MM.1S (cell line): Measurements from ENCODE around the gene KAT2B.

Experiments
- DNase-seq: peaks from one replicate; pipeline ENCODE4 v3.0.0-alpha.2; 2015
- H2AFZ ChIP-seq: fragments of 300-600 bp; sonication (generic); 2 replicates; pipeline ENCODE4 v1.6.0; 2016; ENCODE audit warnings: antibody characterized with exemption, low read length
- H3F3A ChIP-seq: fragments of 300-600 bp; sonication (generic); 2 replicates; pipeline ENCODE4 v1.6.1; 2016; ENCODE audit warnings: mild to moderate bottlenecking, antibody characterized with exemption, low read length, moderate library complexity, mixed read lengths; ENCODE audit not compliant: insufficient read depth
- H3K27ac ChIP-seq: fragments of 300-600 bp; sonication (generic); 2 replicates; pipeline ENCODE4 v1.5.1; 2016; ENCODE audit warnings: mild to moderate bottlenecking, low read length
- H3K27me3 ChIP-seq: fragments of 300-600 bp; sonication (generic); replicated peaks from 2 replicates; pipeline ENCODE4 v1.6.0; 2016; ENCODE audit warnings: low read length; ENCODE audit not compliant: insufficient read depth
- H3K36me3 ChIP-seq: fragments of 300-600 bp; sonication (generic); replicated peaks from 2 replicates; pipeline ENCODE4 v1.6.1; 2016; ENCODE audit warnings: mild to moderate bottlenecking, low read length, mixed read lengths; ENCODE audit not compliant: insufficient read depth
- H3K4me1 ChIP-seq: fragments of 300-600 bp; sonication (generic); 2 replicates; pipeline ENCODE4 v1.6.1; 2016; ENCODE audit warnings: low read length, mixed read lengths
- H3K4me2 ChIP-seq: fragments of 300-600 bp; sonication (generic); 2 replicates; pipeline ENCODE4 v1.6.0; 2016; ENCODE audit warnings: low read depth, low read length
- H3K4me3 ChIP-seq: fragments of 300-600 bp; sonication (generic); 2 replicates; pipeline ENCODE4 v1.5.1; 2016; ENCODE audit warnings: low read length, mixed read lengths
- H3K79me2 ChIP-seq: fragments of 300-600 bp; sonication (generic); 2 replicates; pipeline ENCODE4 v1.6.1; 2016; ENCODE audit warnings: mixed run types, low read length, mixed read lengths
- H3K9ac ChIP-seq: fragments of 300-600 bp; sonication (generic); 2 replicates; pipeline ENCODE4 v1.6.1; 2016; ENCODE audit warnings: low read length, mixed read lengths
- H3K9me2 ChIP-seq: fragments of 300-600 bp; sonication (generic); replicated peaks from 2 replicates; pipeline ENCODE4 v1.6.1; 2016; ENCODE audit warnings: mild to moderate bottlenecking, low read length, mixed read lengths; ENCODE audit not compliant: insufficient read depth
- H3K9me3 ChIP-seq: fragments of 300-600 bp; sonication (generic); replicated peaks from 2 replicates; pipeline ENCODE4 v1.6.1; 2016; ENCODE audit warnings: mild to moderate bottlenecking, low read length, mixed read lengths; ENCODE audit not compliant: insufficient read depth
- H4K20me1 ChIP-seq: fragments of 300-600 bp; sonication (generic); 2 replicates; pipeline ENCODE4 v1.6.1; 2016; ENCODE audit warnings: mild to moderate bottlenecking, low read length, moderate library complexity, mixed read lengths; ENCODE audit not compliant: insufficient read depth
- EZH2 ChIP-seq: fragments of 300-600 bp; sonication (generic); optimal IDR thresholded peaks from 2 replicates; pipeline ENCODE3; 2017; ENCODE audit warnings: low read depth, mild to moderate bottlenecking, antibody characterized with exemption, low read length, mixed read lengths
- EZH2phosphoT487 ChIP-seq: fragments of 300-600 bp; sonication (generic); IDR thresholded peaks from 2 replicates; pipeline ENCODE4 v1.6.1; 2018; ENCODE audit warnings: antibody characterized with exemption, low read length
- TF ChIP-seq, protein P1 (sequence below): fragments of 300-600 bp; sonication (generic); IDR thresholded peaks from 2 replicates; pipeline ENCODE4 v1.5.1; 2016; ENCODE audit warnings: antibody characterized with exemption, low read length, mixed read lengths

KAT2B gene

DNA sequence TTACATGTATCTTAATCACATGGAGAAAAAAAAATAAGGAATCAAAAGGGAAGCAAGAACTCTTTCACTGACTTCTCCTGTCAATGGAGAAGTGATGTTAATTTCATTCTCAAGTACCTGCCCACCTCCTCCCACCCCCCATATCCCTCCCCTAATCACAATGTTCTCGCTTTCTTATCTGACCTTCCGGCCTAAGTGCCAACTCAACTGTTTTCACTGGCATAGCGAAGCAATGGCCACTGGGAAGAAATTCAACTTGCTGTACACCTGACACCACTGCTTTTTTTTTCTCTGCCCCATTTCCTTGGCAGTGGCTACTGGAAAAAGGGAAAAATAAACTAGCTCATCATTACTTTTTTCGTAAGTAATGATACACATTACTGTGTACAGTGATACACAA, 142.0 kb downstream of the KAT2B start:
- Histone ChIP-seq H3K27ac (no peak overlapping the region), H3K9me2 (no peaks in the 10 kb centered on the region), H4K20me1 (no peaks in the 10 kb centered on the region), H3K9ac (no peak overlapping the region), H3K79me2 (peaks cover 28% of the 10 kb centered on the region), H2AFZ (no peak overlapping the region), H3F3A (peaks cover 18% of the 10 kb centered on the region), H3K36me3 (peaks cover 4% of the 10 kb centered on the region; the same call in 1 of the 2 replicates), H3K4me3 (no peak overlapping the region), H3K4me1 (peaks cover 4% of the 10 kb centered on the region; the same call in 1 of the 2 replicates), H3K9me3 (no peaks in the 10 kb centered on the region), H3K4me2 (no peak overlapping the region), H3K27me3 (no peaks in the 10 kb centered on the region)
- TF ChIP-seq, protein P1, sequence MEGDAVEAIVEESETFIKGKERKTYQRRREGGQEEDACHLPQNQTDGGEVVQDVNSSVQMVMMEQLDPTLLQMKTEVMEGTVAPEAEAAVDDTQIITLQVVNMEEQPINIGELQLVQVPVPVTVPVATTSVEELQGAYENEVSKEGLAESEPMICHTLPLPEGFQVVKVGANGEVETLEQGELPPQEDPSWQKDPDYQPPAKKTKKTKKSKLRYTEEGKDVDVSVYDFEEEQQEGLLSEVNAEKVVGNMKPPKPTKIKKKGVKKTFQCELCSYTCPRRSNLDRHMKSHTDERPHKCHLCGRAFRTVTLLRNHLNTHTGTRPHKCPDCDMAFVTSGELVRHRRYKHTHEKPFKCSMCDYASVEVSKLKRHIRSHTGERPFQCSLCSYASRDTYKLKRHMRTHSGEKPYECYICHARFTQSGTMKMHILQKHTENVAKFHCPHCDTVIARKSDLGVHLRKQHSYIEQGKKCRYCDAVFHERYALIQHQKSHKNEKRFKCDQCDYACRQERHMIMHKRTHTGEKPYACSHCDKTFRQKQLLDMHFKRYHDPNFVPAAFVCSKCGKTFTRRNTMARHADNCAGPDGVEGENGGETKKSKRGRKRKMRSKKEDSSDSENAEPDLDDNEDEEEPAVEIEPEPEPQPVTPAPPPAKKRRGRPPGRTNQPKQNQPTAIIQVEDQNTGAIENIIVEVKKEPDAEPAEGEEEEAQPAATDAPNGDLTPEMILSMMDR: no peak
- TF ChIP-seq EZH2phosphoT487 (no peak), EZH2 (no peak)
- DNase-seq: no peak

DNA sequence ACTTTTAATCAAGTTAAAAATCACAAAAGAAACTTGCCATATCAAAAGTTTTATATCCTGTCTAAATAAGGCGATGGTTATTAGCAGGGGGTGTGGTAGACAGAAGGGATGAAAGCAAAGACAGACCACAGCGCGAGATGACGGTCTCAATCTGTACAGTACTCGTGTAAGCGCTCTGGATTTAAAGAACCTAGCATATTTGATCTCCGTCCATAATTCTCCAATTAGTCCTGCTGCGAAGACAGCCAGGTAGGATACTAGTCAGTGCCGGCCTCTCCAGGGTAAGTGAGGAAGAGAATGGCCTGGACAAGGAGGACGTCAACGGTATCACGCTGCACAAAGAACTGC, 145.1 kb downstream of the KAT2B start:
- H3K27me3 ChIP-seq: no peaks in the 10 kb centered on the region
- peak; percentile 29 for DNase-seq

DNA sequence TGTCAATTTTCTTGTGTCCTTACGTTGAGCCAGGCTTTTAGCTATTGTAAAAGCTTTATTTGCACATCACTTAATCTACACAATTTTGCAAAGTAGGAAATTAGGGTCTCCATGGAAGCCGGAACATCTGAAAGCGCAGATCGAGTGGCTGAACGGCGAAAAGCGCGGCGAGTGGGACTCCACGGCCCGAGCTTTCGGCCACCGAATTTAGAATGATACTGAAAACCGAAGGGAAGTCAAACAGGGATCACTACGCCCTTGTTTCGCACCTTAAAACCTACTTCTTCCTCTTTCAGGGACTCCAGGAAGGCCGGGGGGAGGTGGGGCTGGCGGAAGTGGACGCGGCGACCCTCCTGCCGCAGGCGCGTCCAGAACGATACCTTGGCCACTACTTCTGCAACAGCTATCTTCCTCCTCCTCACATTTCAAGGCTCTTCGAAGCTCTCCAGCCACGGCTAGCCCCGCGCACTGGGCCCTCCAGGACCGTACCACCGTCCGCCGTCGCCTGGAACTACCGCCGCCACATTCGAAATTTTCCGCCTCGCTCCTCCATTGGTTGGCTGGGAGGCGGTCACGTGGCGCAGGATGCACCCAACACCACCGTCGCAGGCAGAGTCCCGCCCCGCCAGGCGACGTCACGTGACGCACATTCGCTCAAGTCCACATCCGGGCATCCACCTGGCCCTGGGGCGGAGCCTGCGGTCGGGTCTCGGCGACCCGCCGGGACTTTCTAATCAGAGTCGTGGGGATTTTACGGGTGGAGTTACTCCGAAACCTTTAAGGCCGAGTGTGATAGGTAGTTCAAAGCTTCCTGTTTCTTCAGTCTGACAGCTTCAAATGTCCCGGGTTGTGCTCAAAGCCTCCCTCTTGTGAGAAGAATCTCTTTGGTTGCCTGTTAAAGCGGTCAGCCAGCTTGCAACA, 145.7 kb downstream of the KAT2B start, which contains the start of gene SGO1:
Gene SGO1 (minus strand): TSS at position 528 of the 921 bp plus-strand sequence. CDS start 2,179 bp downstream, outside the sequence.
- Histone ChIP-seq H3K27me3 (no peaks in the 10 kb centered on the region), H3K9ac (peak within 1 kb of the TSS; percentile 71), H3K79me2 (peaks cover 28% of the 10 kb centered on the region), H3F3A (peaks cover 18% of the 10 kb centered on the region), H3K9me3 (no peaks in the 10 kb centered on the region), H2AFZ (peak within 1 kb of the TSS; percentile 85), H3K4me1 (peaks cover 10% of the 10 kb centered on the region), H4K20me1 (no peaks in the 10 kb centered on the region), H3K4me3 (peak within 1 kb of the TSS; percentile 77), H3K36me3 (peaks cover 4% of the 10 kb centered on the region; the same call in 1 of the 2 replicates), H3K4me2 (peak within 1 kb of the TSS; percentile 81), H3K27ac (peak within 1 kb of the TSS; percentile 81), H3K9me2 (no peaks in the 10 kb centered on the region)
- TF ChIP-seq EZH2 (no peak), EZH2phosphoT487 (no peak)
- TF ChIP-seq, protein P1: no peak
- peak; percentile 99 for DNase-seq

More for the DNA sequence above, 145.1 kb downstream of the KAT2B start:
- Histone ChIP-seq H3K9ac (peak overlapping the region; percentile 71), H3K36me3 (peaks cover 4% of the 10 kb centered on the region; the same call in 1 of the 2 replicates), H4K20me1 (no peaks in the 10 kb centered on the region), H3K4me2 (peak overlapping the region; percentile 81), H3K9me2 (no peaks in the 10 kb centered on the region), H3K27ac (peak overlapping the region; percentile 81), H3F3A (peaks cover 18% of the 10 kb centered on the region), H3K4me3 (peak overlapping the region; percentile 77), H3K4me1 (peaks cover 10% of the 10 kb centered on the region), H3K9me3 (no peaks in the 10 kb centered on the region), H3K79me2 (peaks cover 28% of the 10 kb centered on the region), H2AFZ (peak overlapping the region; percentile 85)
- TF ChIP-seq, protein P1: no peak
- TF ChIP-seq EZH2 (no peak), EZH2phosphoT487 (no peak)
